HG03460 (cell line): ENCODE data around the gene DSCAML1.

Source experiments
- ATAC-seq: cut with Tn5 transposase; IDR thresholded peaks from one replicate; pipeline ENCODE4 v1.9.1; 2021; ENCODE audit not compliant: unreplicated experiment

Gene DSCAML1

DNA sequence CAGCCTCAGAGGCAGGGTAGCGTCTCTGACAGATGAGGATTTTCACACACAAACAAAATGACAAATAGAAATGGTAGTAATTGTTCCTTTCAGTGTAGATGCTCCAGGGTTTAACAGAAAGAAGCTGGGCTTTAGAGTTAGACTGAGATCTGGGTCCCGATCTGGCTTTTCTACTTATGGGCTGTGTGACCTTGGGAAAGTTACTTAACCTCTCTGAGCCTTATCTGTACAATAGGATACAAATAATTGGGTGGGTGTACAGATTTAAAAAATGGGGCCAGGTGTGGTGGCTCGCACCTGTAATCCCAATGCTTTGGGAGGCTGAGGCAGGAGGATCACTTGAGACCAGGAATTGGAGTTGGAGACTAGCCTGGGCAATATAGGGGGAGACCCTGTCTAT, 264.4 kb downstream of the DSCAML1 start:
- no peak for ATAC-seq

GRCh38 chr11:117529816-117530215, 267.2 kb downstream of the DSCAML1 start:
- ATAC-seq: no peak

GRCh38 chr11:117528097-117528721, 268.8 kb downstream of the DSCAML1 start:
- no peak for ATAC-seq

DNA sequence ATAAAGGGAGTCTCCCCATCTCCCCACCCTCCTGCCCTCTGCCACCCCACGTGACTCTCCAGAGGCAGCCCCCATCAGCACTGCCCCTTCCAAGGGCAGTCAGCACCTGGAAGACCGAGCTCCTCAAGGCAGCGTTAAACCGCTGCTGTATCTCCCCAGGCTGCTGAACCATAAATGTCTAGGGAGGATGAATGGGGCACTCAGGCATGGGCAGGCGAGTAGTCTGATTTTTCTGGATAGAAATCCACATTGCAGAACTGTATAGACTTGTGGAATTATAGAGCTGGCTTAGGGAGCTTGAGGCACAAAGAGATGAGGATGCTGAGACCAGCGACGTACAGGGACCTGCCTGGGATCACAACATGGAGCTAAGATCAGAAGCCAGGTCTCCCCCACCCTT, 269.7 kb downstream of the DSCAML1 start:
- ATAC-seq: no peak

DNA sequence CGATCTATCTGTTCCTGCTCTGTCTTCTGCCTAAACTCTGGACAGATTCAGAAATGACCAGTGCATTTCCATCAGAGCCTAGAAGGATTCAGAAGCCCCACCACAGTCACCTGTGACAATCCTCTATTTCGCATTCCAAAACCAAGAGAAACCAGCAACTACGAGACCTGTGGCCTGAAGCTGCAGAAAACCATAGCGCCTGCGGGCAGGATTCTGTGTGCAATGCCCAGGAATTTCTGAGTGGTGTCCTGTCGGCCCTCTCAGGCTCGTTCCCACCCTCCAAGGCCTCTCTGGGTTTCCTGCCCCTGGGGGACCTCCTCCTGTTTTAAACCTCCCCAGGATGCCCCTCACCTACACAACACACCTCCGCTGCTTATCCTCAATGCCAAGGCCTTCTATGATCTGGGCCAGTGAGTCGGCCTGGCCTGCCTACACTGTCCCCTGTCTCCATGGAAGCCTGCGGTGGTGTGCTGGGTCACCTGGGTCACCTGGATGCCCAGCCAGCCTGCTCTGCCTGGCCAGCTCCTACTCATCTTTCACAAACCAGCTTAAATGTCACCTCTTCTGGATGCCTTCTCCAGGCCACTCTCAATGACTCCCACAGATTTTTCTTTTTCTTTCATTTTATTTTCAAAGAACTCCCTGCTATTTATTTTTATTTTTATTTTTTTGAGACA, 271.0 kb downstream of the DSCAML1 start:
- no peak for ATAC-seq

- ATAC-seq: no peak
These were observed 272.4 kb downstream of the DSCAML1 start for GRCh38 chr11:117524468-117525183.

DNA sequence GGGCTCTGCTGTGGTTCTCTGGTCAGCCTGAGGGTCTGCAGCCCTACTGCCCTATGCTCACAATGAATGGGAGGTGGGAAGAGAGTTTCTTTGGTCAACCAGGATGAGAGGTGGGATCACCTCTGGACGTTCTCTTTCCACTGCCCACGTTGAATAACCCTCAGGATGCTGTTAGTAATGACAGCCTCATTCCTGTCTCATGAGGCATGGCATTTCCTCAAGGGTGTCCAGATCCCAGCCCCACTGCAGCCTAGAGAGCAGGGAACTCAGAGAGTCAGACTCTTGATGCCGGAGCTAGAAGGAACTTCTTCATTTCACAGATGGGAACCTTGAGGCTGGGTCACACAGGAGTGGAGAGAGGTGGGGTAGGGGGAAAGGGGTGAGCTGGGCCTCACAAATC, 273.3 kb downstream of the DSCAML1 start:
- ATAC-seq: no peak

DNA sequence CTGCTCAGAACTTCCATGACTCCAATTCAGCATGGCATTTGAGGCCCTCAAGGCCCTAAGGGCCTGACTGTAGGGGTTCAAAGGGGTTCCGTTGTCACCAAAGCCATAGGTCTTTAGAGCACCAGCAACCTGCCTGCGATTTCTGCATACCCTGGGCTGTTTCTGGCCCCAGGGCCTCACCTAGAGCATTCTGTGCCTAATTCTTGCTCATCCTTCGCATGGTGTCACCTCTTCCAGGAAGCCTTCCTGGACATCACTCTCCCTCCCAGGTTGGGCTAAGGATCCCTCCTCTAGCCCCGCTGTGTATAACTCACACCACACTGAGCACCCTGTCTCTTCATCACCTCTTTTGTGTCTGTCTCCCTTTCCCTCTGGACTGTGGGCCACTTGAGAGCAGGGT, 275.0 kb downstream of the DSCAML1 start:
- no peak for ATAC-seq

DNA sequence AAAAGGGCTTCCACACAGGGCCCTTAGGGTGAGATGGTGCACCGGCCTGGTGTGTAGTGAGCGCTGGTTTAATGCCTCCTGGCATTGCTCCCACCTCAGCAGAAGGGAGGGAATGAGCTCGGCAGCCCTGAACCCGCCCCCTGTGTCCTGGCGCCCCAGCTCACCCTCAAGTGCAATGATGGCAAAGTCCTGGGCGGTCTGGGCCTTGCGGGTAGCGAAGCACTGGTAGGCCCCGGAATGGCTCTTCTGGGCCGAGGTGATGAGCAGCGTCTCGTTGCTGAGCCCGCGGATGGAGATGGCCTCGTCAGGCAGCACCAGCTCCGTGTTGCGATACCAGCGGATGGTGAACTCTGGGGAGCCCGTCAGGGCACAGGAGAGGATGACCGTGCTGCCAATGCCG, 276.1 kb downstream of the DSCAML1 start:
- no peak for ATAC-seq

GRCh38 chr11:117520201-117520600, 276.8 kb downstream of the DSCAML1 start:
- no peak for ATAC-seq

GRCh38 chr11:117519590-117519989, 277.4 kb downstream of the DSCAML1 start:
- ATAC-seq: no peak

GRCh38 chr11:117519170-117519569, 277.8 kb downstream of the DSCAML1 start:
- ATAC-seq: no peak

DNA sequence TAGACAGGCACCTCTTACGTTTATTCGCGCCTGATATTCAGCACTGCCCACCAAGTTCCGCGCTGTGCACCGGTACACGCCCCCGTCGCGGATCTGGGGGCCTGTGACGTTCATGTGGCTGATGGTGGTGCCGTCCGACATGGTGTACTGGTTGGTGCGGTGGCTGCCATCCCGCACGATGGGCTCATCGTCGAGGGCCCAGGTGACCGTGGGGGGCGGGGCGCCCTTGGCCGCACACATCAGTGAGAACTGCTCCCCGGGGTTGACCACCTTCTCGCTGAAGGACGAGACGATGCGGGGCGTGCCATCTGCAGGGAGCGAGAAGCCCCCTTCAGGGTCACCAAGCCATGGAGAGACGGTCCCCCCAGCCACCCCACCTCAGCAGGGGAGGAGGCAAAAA, 278.6 kb downstream of the DSCAML1 start:
- ATAC-seq: no peak

DNA sequence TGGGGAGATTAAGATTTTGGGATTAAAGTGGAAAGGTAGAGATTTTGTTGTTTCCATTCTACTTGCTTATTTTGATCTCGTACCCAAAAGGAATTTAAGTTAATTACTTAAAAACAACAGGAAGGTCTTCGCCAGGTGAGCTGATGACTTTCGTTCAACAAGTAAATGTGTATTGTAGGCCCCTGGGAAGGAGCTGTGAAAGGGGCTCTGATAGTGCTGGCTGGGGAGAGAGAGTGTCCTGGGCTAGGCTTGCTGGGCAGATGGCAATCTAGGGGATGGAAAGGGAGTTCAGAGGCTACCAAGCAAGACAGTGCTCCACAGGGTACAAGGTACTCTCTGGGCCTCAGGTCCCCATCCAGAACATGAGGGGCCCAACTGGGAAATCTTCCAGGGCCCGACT, 279.9 kb downstream of the DSCAML1 start:
- no peak for ATAC-seq

- ATAC-seq: no peak
These were observed 280.9 kb downstream of the DSCAML1 start for GRCh38 chr11:117515892-117516787.

DNA sequence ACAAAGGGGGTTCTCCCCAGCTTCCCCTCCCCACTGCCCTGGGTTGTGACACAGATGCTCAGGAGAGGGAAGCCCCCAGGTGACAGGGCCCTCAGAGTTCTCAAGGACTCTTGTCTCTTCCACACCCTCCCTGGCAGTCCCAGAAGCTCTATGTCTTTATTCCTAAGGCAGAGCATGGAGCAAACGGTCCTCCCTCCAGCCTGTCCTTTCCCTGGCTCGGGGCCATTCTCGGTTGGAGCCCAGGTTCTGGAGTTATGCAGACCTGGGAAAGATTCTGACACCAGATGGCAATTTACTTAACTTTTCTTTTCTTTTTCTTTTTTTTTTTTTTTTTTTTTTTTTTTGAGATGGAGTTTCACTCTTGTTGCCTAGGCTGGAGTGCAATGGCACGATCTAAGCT, 282.8 kb downstream of the DSCAML1 start:
- no peak for ATAC-seq

DNA sequence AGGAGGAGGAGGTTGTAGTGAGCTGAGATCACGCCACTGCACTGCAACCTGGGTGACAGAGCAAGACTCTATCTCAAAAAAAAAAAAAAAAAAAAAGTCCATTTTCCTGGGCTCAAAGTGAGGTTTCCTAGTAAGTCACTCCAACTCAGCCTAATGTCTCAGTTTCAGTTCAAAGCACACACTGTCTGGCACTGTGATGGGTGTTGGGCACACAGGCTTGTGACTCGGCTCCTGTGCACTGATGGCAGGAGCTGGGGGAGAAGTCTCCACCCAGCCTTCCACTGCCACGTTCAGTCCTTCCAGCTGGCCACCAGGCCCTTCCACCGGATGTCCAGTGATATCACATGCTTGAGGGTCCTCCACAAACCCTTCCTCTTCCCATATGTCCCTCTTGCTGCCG, 283.4 kb downstream of the DSCAML1 start:
- no peak for ATAC-seq

DNA sequence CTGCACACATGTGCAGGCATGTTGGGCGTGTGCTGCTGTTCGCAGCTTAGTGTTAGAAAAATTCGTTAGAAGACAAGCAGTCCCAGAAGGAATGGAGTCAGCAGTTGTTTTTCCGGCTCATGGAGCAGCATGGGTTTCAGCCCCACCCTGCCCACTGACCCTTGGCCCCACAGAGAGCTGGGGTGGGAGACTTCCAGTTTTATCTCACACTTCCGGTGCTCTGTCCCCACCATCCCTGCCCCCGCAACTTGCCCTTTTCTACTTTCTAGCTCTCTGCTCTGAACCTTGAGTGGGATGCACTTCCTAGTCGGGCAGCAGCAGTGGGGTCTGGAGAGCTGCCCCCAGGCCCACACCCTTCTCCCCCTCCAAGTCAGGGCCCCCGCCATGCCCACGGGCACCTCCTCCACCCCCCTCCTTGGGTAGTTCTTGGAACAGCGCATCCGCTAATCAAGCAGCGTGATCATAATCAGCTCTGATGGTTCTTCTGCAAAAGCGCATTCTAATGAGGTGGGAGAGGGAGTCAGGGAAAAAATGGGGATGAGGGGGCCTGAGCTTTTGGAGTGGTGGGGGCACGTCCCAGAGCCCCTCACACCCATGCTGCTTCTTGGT, 285.0 kb downstream of the DSCAML1 start:
- ATAC-seq: no peak

DNA sequence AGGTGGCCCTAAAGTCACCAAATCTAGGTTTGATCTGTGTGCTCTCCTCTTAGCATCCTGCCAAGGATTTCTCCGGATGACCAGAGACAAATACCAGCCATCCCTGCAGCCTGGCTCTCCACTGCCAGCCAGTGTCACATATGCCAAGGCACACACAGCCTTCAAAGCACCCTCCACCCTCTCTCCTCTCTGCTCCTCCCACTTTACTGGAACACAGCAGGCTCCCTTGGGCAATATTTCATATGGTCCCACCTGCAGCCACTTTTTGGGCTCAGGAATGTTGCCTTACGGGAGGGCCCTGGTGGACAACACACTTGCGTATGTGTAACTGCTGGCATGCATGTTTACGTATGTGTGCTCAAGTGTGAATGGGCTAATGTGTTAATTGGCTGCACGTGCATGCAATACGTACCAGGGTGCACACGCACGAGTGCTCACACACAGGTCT, 285.5 kb downstream of the DSCAML1 start:
- no peak for ATAC-seq

GRCh38 chr11:117510646-117511045, 286.4 kb downstream of the DSCAML1 start:
- ATAC-seq: no peak

DNA sequence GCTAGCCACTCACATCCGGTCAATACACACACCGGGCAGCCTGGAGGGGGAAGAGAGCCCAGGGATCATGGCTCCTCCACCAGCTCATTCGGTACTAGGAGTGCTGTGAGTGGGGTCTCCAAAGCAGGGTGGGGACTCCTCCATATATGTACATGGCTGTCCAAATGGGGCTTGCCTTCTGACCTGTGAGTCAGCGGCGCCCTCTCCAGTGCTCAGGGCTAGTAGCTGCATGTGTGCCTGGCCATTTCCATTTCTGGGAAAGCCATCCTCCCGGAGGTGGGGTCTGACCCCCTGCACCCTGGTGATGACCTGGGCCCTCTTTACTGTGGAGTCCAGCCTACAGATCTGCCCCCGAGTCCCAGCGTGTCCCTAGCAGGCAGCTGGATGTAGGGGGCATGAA, 287.5 kb downstream of the DSCAML1 start:
- ATAC-seq: no peak
